GM12878 (cell line): ENCODE measurements around the gene TIGD4. TPM values are rescaled to one million over a fixed set of nuclear protein-coding genes. Genes with fewer than 3 reads are reported as not detected.

Experiments
- ATAC-seq: fragments of 200-7000 bp; cut with Tn5 transposase; 3 replicates; pipeline ENCODE4 v1.9.1; 2020; ENCODE audit warnings: mild to moderate bottlenecking, moderate library complexity
- BruUV-seq: library from RNA; stranded (reverse); fragments of 400-500 nt; replicated peaks from 2 replicates; lab custom pipeline; 2021; lab: Mats Ljungman, UMichigan
- CTCF ChIA-PET: fragments of 300-600 bp; sonication (Branson Sonifier 250); formaldehyde crosslinking; extraction: SDS; loops from one replicate; lab custom pipeline; 2021; ENCODE audit warnings: inconsistent platforms; lab: Yijun Ruan, JAX
- POLR2A ChIA-PET: fragments of 350-600 bp; formaldehyde crosslinking; extraction: SDS; loops from one replicate; lab custom pipeline; 2021; ENCODE audit warnings: inconsistent platforms; lab: Charles Lee
- RAD21 ChIA-PET: fragments of 300-600 bp; sonication (Branson Sonifier 250); formaldehyde crosslinking; loops from one replicate; lab custom pipeline; 2023; ENCODE audit warnings: antibody characterized with exemption; ENCODE audit not compliant: unreplicated experiment; lab: Charles Lee
- SMC1A ChIA-PET: fragments of 300-600 bp; sonication (Branson Sonifier 250); formaldehyde crosslinking; loops from one replicate; lab custom pipeline; 2023; ENCODE audit not compliant: unreplicated experiment, uncharacterized antibody; lab: Charles Lee
- DNase-seq: peaks from one replicate; pipeline ENCODE4 v3.0.0-alpha.2; 2011; ENCODE audit warnings: low read depth, low spot score
- FAIRE-seq: peaks from 3 replicates; lab custom pipeline; 2011; peaks lifted over from hg19 to GRCh38; lab: Jason Lieb, UNC
- H2AFZ ChIP-seq: 2 replicates; pipeline ENCODE4 v1.6.0; 2011; ENCODE audit warnings: low read depth, low read length, control low read depth; ENCODE audit not compliant: control insufficient read depth
- H3K27ac ChIP-seq: 2 replicates; pipeline ENCODE4 v1.5.1; 2011; ENCODE audit warnings: control low read depth; ENCODE audit not compliant: control insufficient read depth, insufficient read depth
- H3K27me3 ChIP-seq, 2 experiments: replicated peaks in 1 of 2; 2 replicates each; pipeline versions ENCODE4 v1.6.0 to v1.6.1; 2011; ENCODE audit warnings: low read length in 1 of 2; ENCODE audit not compliant: control insufficient read depth in 2 of 2, insufficient read depth in 2 of 2
- H3K36me3 ChIP-seq, 2 experiments: 2 replicates each; pipeline ENCODE4 v1.5.1; 2011; ENCODE audit warnings: low read length in 1 of 2; ENCODE audit not compliant: control insufficient read depth in 2 of 2, insufficient read depth in 2 of 2
- H3K4me1 ChIP-seq: 2 replicates; pipeline ENCODE4 v1.6.1; 2011; ENCODE audit warnings: mild to moderate bottlenecking, low read length, moderate library complexity, mixed read lengths; ENCODE audit not compliant: control insufficient read depth, insufficient read depth
- H3K4me2 ChIP-seq: 2 replicates; pipeline ENCODE4 v1.6.0; 2011; ENCODE audit warnings: control low read depth; ENCODE audit not compliant: control insufficient read depth, insufficient read depth
- H3K4me3 ChIP-seq: fragments of 200-600 bp; sonication (generic); 2 replicates; pipeline ENCODE4 v1.5.1; 2016
- H3K79me2 ChIP-seq: 2 replicates; pipeline ENCODE4 v1.6.0; 2011; ENCODE audit warnings: low read length; ENCODE audit not compliant: control insufficient read depth, insufficient read depth
- H3K9ac ChIP-seq: 2 replicates; pipeline ENCODE4 v1.8.0; 2011; ENCODE audit warnings: low read length, control low read depth, mixed read lengths; ENCODE audit not compliant: control insufficient read depth, insufficient read depth
- H3K9me3 ChIP-seq: replicated peaks from 3 replicates; pipeline ENCODE4 v1.5.1; 2011; ENCODE audit warnings: mild to moderate bottlenecking, low read length; ENCODE audit not compliant: control insufficient read depth, insufficient read depth
- H4K20me1 ChIP-seq: 2 replicates; pipeline ENCODE4 v1.6.0; 2011; ENCODE audit not compliant: control insufficient read depth, insufficient read depth
- CEBPZ ChIP-seq: fragments of 150-350 bp; IDR thresholded peaks from 2 replicates; pipeline ENCODE4 v1.6.1; 2016; ENCODE audit warnings: low read depth, low read length
- EP300 ChIP-seq, 2 experiments: fragments of 150-350 bp in 1 of 2; IDR thresholded peaks; 2 replicates each; pipeline ENCODE4 v1.6.1; 2011 to 2012; ENCODE audit warnings: low read depth in 2 of 2, low read length in 2 of 2, borderline replicate concordance in 1 of 2, improper control_type of control experiment in 1 of 2, inconsistent platforms in 1 of 2; ENCODE audit not compliant: control insufficient read depth in 1 of 2
- IRF5 ChIP-seq: fragments of 450-650 bp; IDR thresholded peaks from 2 replicates; pipeline ENCODE4 v1.6.1; 2017; ENCODE audit warnings: borderline replicate concordance
- JUNB ChIP-seq: IDR thresholded peaks from 2 replicates; pipeline ENCODE4 v1.6.1; 2016; ENCODE audit warnings: antibody characterized with exemption, mild to moderate bottlenecking
- MLLT1 ChIP-seq: fragments of 450-650 bp; IDR thresholded peaks from 2 replicates; pipeline ENCODE4 v1.6.1; 2016; ENCODE audit warnings: mild to moderate bottlenecking
- MTA3 ChIP-seq: IDR thresholded peaks from 2 replicates; pipeline ENCODE4 v1.6.1; 2012; ENCODE audit warnings: low read length, inconsistent platforms, borderline replicate concordance
- NBN ChIP-seq: fragments of 450-650 bp; IDR thresholded peaks from 2 replicates; pipeline ENCODE4 v1.6.1; 2016
- PKNOX1 ChIP-seq: fragments of 450-650 bp; IDR thresholded peaks from 2 replicates; pipeline ENCODE4 v1.6.1; 2016; ENCODE audit warnings: mild to moderate bottlenecking
- RAD51 ChIP-seq: fragments of 450-650 bp; IDR thresholded peaks from 2 replicates; pipeline ENCODE4 v1.6.1; 2016; ENCODE audit warnings: moderate library complexity, mild to moderate bottlenecking, inconsistent platforms
- SKIL ChIP-seq: fragments of 450-650 bp; IDR thresholded peaks from 2 replicates; pipeline ENCODE4 v1.6.1; 2017; ENCODE audit warnings: mild to moderate bottlenecking, low read depth, inconsistent platforms; ENCODE audit not compliant: poor library complexity, severe bottlenecking
- SMARCA5 ChIP-seq: fragments of 450-650 bp; IDR thresholded peaks from 2 replicates; pipeline ENCODE4 v1.6.1; 2017; ENCODE audit warnings: mild to moderate bottlenecking
- SREBF1 ChIP-seq: IDR thresholded peaks from 2 replicates; pipeline ENCODE4 v1.6.1; 2012; ENCODE audit warnings: mild to moderate bottlenecking, low read length
- WGBS: methylation state at CpG from one replicate; pipeline ENCODE4 v1.1.6; 2016; ENCODE audit warnings: low lambda C conversion rate; ENCODE audit not compliant: insufficient replicate concordance, insufficient coverage; ENCODE audit errors: missing lambda C conversion rate; 5-methylcytosine and 5-hydroxymethylcytosine counted together
- in situ Hi-C: fragments of 300-500 bp; cut with MboI; formaldehyde crosslinking; loops from 9 replicates; pipeline ENCODE4 v1.14.3; 2018; ENCODE audit warnings: mixed read lengths
- intact Hi-C: fragments of 100-400 bp; cut with micrococcal nuclease; formaldehyde crosslinking; loops from one replicate; pipeline ENCODE4 v1.14.2; 2022; ENCODE audit not compliant: unreplicated experiment
- polyA plus RNA-seq, 11 experiments: library from polyadenylated mRNA; depleted of rRNA in 4 of 11; unstranded in 6 of 11; stranded (reverse) in 5 of 11; fragments of >200 nt; fragmentation: Nextera tagmentation in 4 of 11; fragmentation: Illumina TruSeq in 1 of 11; extraction: Ambion mirVana in 4 of 11; extraction: Trizol in 1 of 11; gene quantifications; 1 replicate in 1 of 11; 2 replicates in 10 of 11; pipeline versions ENCODE4 v1.2.1 to v1.2.3, GENCODE V29; 2011 to 2016; ENCODE audit warnings: inconsistent platforms in 2 of 11, missing spikeins in 2 of 11, low read depth in 1 of 11
- total RNA-seq, 4 experiments: library from RNA; depleted of rRNA in 3 of 4; stranded (reverse); fragments of >200 nt in 3 of 4; fragmentation: Illumina TruSeq in 1 of 4; extraction: Trizol in 1 of 4; gene quantifications; 2 replicates each; pipeline versions ENCODE4 v1.2.1 to v1.2.3, GENCODE V29; 2013 to 2021

TIGD4 gene
- total and polyA plus RNA-seq, 10 of the 15 experiments (the other 5 are each of a cell fraction or from before 2014, with no cell fraction given) = 0.20 to 1.6 (median 0.48) TPM

- Histone ChIP-seq H3K4me1 (peaks cover 5% of the 10 kb centered on the region), H3K27ac (no peak overlapping the region), H3K9me3 (no peaks in the 10 kb centered on the region), H3K27me3 (no peaks in the 10 kb centered on the region), H3K4me3 (no peak overlapping the region), H3K9ac (no peak overlapping the region), H3K36me3 (no peaks in the 10 kb centered on the region), H3K4me2 (no peak overlapping the region), H4K20me1 (no peaks in the 10 kb centered on the region), H3K79me2 (no peaks in the 10 kb centered on the region), H2AFZ (no peak overlapping the region)
- ATAC-seq (peak; percentile 98), DNase-seq (no peak), FAIRE-seq (peak; percentile 44)
- ChIA-PET SMC1A (interaction anchor here (0.6 to 2.4 kb wide), 9 partner anchors 7 to 353 kb away, joined by 3 to 12 read pairs (median 4); partner anchors contain the start of genes ARFIP1 and TIGD4), RAD21 (interaction anchor here (1.1 kb wide), 1 partner anchor 36 kb away, joined by 3 read pairs; no protein-coding TSS in a partner anchor), CTCF (interaction anchor here (0.6 to 1.0 kb wide), 2 partner anchors 37 to 885 kb away, joined by 3 to 4 read pairs; no protein-coding TSS in a partner anchor), POLR2A (interaction anchor here (0.6 kb wide), 1 partner anchor 48 kb away, joined by 3 read pairs; no protein-coding TSS in a partner anchor)
- BruUV-seq = no TSS peak
- in situ Hi-C loops = no loop called here
- intact Hi-C loops = no loop called here
- whole genome bisulfite sequencing = 32% methylated on average over 3 of the region's 3 CpGs
- no peak for TF ChIP-seq MLLT1
- TF ChIP-seq MTA3 = no peak
- peak; percentile 44 for TF ChIP-seq SKIL
- peak; percentile 22 to 50; a peak in 1 of 4 replicates for TF ChIP-seq EP300 (IDR thresholded peaks at IDR 0.05; ENCODE audit: borderline replicate concordance in 1 of 2, control insufficient read depth in 1 of 2, low read depth in 2 of 2, low read length in 2 of 2)
- TF ChIP-seq SREBF1 = no peak
- peak; percentile 73; the same call in 1 of the 2 replicates for TF ChIP-seq SMARCA5
- TF ChIP-seq IRF5 = no peak
- TF ChIP-seq PKNOX1 = no peak
- TF ChIP-seq RAD51 = 0 out of 2 replicates have a peak, but pooled peaks have one; percentile 40
- 0 out of 2 replicates have a peak, but pooled peaks have one; percentile 48 for TF ChIP-seq NBN
- TF ChIP-seq CEBPZ = no peak
- peak; percentile 31; the same call in 1 of the 2 replicates for TF ChIP-seq JUNB
Measured at GRCh38 chr4:152771741-152772533, 7.6 kb downstream of the TIGD4 start.
